C1 segment of cervical spinal cord (tissue), 14 donors: ENCODE results near the gene PCDH9.

Source experiments
- DNase-seq, 14 donors: peaks; one replicate each; lab custom pipeline; 2025; lab: John Stamatoyannopoulos, UW

The PCDH9 gene

GRCh38 chr13:66345971-66346370 is 884.2 kb downstream of the PCDH9 start:
- no peak for DNase-seq

DNA sequence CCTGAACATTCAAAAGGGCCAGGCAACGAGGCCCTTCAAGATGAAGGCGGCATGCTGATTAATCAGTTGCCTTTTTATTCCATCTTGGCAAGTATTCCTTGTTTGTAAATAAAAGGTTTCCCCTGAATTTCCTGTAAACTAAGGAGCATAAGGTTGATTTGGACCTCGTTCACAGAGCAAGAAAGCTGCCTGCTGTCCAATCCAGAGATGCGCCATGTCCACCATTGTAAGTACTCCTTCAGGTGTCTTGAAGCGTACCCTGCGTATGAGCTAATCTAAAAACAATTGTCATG is 884.7 kb downstream of the PCDH9 start:
- peak in 1 of 14 donors; percentile 12 for DNase-seq

DNA sequence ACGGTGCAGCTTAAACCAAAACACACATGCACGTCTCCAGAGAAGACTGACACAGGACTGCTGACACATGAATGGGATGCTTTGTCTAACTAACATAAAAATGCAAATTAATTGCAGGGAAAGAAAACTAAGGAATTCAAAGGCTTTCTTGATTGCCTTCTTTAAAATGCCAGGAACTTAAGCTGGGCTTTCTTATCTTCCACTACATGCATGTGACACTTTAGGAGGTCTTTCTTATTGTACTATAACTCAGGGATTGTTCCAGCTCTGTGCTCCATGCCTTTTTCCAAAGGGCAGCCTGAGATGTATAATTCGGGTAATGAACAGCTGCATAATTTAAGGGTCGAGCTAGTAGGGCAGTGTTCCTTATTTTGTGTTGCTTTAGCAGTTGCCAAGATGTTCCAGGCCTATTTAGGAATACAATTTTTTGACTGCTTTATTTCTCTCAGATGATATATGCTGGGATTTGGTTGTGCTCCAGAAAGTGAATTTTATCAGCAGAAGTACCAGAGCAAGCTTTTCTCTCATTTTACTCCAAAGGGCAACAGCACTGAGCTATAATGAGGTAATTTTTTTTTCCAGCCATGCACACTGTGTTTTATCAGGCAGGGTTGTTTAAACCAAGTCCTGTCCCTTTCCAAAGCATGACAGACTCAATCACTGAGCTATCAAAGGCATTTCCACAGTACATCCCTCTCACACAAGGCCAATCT is 885.2 kb downstream of the PCDH9 start:
- peak in 1 of 14 donors; percentile 35 for DNase-seq

DNA sequence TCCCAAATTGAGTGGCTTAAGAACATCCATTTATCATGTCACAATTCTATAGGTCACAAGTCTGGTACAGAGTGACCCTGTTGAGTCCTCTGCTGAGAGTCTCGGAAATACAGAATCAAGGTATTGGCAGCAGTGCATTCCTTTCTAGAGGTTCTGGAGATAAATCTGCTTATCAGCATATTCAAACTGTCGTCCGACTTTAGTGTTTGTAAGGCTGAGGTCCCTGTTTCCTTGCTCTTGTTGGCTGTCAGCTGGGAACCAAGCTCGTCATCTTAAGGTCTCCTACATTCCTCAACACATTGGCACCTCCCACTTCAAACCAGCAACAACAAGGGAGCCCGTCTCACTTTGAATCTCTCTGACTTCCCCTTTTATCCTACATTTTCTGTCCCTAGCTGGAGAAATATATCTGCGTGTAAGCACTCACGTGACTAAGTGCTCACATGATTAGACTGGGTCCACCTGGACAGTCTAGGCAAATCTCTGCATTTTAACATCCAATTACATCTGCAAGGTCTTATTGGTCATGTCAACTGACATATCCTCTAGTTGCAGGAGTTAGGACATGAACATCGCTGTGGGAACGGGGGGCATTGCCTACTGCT is 886.8 kb downstream of the PCDH9 start:
- DNase-seq: no peak

- DNase-seq: no peak
These were observed 888.3 kb downstream of the PCDH9 start for GRCh38 chr13:66341635-66342377.

DNA sequence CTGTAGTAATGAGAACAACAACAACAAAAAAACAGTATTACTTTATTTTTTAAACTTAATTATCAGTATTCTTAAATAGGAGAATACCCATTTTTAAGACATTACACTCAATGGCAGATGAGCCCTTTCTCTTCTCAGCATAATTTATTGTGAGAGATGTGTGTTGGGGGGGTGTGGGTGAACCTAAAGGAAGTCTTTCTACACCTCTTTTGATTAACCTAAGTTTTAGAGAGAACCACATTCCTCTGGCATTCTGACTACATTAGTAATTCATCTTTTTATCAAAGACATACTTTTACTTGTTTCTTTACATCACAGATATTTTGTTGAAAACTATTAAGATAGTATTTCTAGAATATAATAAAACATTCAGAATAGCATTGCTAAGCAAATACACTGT is 890.9 kb downstream of the PCDH9 start:
- no peak for DNase-seq

GRCh38 chr13:66338542-66338941 is 891.6 kb downstream of the PCDH9 start:
- DNase-seq: no peak

- DNase-seq: no peak
These were observed 894.5 kb downstream of the PCDH9 start for GRCh38 chr13:66335626-66336025.

- peak in 1 of 14 donors; percentile 7 for DNase-seq
These were observed 900.1 kb downstream of the PCDH9 start for GRCh38 chr13:66329988-66330451.

GRCh38 chr13:66328476-66328875 is 901.7 kb downstream of the PCDH9 start:
- no peak for DNase-seq

GRCh38 chr13:66323745-66324347 is 906.3 kb downstream of the PCDH9 start:
- no peak for DNase-seq

DNA sequence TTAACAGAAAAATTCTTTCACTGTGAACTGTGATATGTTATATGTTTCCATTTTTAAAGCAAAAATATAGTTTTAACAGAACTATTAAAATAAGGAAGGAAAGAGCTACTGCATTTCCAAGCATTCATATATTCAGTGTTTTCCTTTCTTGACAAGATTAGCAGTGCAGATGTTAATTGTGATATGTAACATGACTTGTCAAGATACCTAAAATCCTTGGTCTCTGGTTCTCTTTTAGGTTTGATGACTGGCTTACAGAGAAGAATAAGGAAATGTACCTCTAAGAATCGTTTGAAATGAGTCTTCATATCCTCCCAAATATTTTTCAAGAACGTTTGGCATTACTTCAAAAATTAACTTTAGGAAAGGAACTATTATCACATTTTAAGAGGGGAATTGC is 907.2 kb downstream of the PCDH9 start:
- DNase-seq: no peak

- no peak for DNase-seq
These were observed 907.9 kb downstream of the PCDH9 start for GRCh38 chr13:66322193-66322740.

- DNase-seq: no peak
These were observed 915.2 kb downstream of the PCDH9 start for GRCh38 chr13:66314911-66315310.

GRCh38 chr13:66313413-66313812 is 916.7 kb downstream of the PCDH9 start:
- no peak for DNase-seq

DNA sequence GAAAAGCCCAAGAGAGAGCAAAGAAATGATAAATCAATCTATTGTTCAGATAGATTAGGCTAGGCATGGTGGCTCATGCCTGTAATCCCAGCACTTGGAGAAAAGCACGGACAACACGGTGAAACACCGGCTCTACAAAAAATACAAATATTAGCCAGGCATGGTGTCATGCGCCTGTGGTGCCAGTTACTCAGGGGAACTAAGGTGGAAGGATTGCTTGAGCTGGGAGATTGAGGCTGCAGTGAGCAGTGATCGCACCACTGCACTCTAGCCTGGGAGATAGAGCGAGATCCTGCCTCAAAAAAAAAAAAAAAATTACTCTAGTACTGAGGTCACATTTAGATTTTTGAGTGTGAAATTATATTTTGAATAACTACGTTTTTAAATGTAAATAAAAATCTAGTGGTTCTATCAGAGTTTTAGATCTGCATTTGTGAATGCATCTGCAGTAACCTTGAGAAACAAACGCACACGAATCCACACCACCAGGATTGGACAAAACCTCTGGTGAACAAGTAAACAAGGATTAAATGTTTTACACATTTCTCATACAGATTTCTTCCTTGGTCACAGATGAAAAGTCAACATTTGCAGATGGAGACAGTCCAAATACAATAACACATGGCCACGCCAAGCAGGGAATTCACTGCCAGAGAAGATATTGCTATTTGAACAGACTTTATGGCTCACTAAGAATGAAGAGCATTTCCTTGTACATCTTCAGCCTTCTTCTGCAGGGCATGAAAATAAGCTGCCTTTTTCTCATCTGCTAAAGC is 917.6 kb downstream of the PCDH9 start:
- DNase-seq: no peak

DNA sequence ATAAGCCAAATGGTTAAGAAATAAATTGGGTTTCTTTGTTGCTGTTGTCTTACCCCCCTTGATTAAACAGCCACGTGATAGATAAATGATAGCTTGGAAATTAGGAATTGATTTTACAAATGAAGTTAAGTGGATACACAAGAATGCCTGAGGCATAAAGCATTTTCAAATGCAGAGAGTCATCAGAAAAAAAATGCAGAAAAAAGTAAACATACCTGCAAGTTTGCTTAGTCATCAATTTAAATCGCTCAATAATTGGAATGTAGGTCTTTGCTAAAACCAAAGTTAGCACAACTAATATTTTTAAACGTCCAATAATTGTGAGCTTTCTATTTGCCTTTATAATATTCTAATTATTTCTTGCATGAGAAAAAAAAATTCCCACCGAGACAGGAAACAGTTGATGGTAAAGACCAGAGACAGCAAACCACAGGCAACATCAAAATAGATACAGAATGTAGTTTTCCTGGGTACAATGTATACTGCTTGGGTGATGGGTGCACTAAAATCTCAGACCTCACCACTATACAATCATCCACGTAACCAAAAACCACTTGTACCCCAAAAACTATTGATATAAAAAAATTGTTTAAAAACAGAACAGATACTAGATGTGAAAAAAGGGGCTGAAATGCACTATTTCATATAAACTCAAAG is 924.0 kb downstream of the PCDH9 start:
- DNase-seq: no peak

DNA sequence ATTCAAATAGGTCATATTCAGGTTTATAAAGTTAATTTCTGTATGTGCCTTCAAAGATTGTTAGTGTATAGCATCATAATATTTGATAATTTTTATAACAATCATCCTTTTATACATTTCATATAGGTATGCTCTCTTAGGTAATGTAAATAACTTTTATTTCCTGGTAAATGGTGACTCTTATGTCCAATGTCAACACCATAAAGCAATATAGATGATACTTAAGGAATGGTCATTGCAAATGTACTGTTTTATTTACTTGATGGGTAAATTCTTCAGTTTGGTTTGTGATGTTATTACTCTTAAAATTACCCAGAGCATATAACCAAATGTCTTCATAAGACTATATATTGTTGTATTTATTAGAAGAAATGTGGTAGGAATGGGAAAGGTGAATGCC is 928.7 kb downstream of the PCDH9 start:
- no peak for DNase-seq

DNA sequence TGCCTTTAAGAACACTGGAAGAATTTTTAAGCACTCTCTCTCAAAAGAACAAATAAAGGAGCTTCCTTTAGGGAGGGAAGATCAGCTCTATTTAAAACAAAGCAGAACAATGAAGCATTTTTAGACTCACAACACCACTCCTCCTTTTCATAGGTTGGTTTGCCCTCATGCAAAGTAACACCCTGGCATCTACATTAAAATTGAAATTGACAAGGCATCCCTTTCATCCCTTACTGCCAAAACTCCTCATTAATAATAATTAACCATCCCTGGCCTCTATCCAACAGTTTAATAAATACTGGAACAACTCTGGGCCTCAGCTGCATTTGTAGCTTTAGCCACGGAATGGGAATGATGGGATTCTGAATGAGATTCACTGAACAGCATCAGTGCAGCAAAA is 929.1 kb downstream of the PCDH9 start:
- DNase-seq: peak in 1 of 14 donors; percentile 22

DNA sequence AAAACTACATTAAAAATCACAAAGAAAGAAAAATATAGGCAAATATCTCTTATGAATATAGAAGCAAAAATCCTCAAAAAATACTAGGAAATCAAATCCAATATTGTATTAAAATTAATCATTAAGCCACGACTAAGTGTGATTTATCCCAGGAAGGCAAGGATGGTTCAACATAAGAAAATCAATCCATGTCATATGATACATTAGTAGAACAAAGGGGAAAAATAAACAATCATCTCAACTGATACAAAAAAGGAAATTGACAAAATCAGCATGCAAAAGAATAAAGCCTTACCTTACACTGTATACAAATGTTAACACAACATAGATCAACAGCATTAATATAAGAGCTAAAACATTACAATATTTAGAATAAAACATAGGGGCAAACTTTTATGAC is 933.3 kb downstream of the PCDH9 start:
- DNase-seq: no peak

DNA sequence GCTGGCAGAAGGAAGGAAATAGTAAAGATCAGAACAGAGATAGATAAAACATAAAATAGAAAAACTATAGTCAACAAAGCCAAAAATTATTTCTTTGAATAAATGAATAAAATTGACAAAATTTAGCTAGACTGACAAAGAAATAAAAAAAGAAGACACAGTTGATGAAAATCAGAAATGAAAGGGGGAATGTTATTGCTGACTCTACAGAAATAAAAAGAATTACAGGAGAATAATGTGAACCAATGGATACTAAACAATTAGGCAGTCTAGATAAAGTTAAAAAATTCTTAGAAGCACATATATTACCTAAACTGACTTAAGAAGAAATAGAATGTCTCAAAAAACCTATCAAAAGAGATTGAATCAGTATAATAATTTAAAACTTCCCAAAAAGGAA is 933.8 kb downstream of the PCDH9 start:
- no peak for DNase-seq
